Measurements from ENCODE around the gene STX17.

Gene STX17

GRCh38 chr9:99947395-99947794, 40.9 kb downstream of the STX17 start:
- Histone ChIP-seq H3K4me3 (ENCODE audit: low read depth in 1 of 2, low read length in 2 of 2) (no peak overlapping the region), H3K36me3 (ENCODE audit: control insufficient read depth in 1 of 2, insufficient read depth in 2 of 2, low read length in 2 of 2) (peaks cover 7 to 8% of the 10 kb centered on the region in 2 donors), H3K27ac (ENCODE audit: low read length) (no peak overlapping the region), H3K27me3 (ENCODE audit: low read depth, low read length) (no peaks in the 10 kb centered on the region), H3K4me1 (ENCODE audit: control insufficient read depth in 1 of 2, insufficient read depth in 2 of 2, low read length in 2 of 2) (no peaks in the 10 kb centered on the region), H3K9me3 (ENCODE audit: control insufficient read depth in 1 of 2, low read length in 2 of 2) (no peaks in the 10 kb centered on the region)

- Histone ChIP-seq H3K27me3 (ENCODE audit: low read depth, low read length) (no peaks in the 10 kb centered on the region), H3K36me3 (ENCODE audit: control insufficient read depth in 1 of 2, insufficient read depth in 2 of 2, low read length in 2 of 2) (peaks cover 7 to 8% of the 10 kb centered on the region in 2 donors), H3K4me1 (ENCODE audit: control insufficient read depth in 1 of 2, insufficient read depth in 2 of 2, low read length in 2 of 2) (no peaks in the 10 kb centered on the region), H3K9me3 (ENCODE audit: control insufficient read depth in 1 of 2, low read length in 2 of 2) (no peaks in the 10 kb centered on the region), H3K4me3 (ENCODE audit: low read depth in 1 of 2, low read length in 2 of 2) (no peak overlapping the region), H3K27ac (ENCODE audit: low read length) (no peak overlapping the region)
Observed at GRCh38 chr9:99948482-99948881, 42.0 kb downstream of the STX17 start.

GRCh38 chr9:99948896-99949295, 42.4 kb downstream of the STX17 start:
- Histone ChIP-seq H3K4me3 (ENCODE audit: low read depth in 1 of 2, low read length in 2 of 2) (no peak overlapping the region), H3K9me3 (ENCODE audit: control insufficient read depth in 1 of 2, low read length in 2 of 2) (no peaks in the 10 kb centered on the region), H3K27me3 (ENCODE audit: low read depth, low read length) (no peaks in the 10 kb centered on the region), H3K4me1 (ENCODE audit: control insufficient read depth in 1 of 2, insufficient read depth in 2 of 2, low read length in 2 of 2) (no peaks in the 10 kb centered on the region), H3K27ac (ENCODE audit: low read length) (no peak overlapping the region), H3K36me3 (ENCODE audit: control insufficient read depth in 1 of 2, insufficient read depth in 2 of 2, low read length in 2 of 2) (peaks cover 7 to 8% of the 10 kb centered on the region in 2 donors)

GRCh38 chr9:99953861-99954507, 47.5 kb downstream of the STX17 start:
- Histone ChIP-seq H3K4me1 (ENCODE audit: control insufficient read depth in 1 of 2, insufficient read depth in 2 of 2, low read length in 2 of 2) (peaks cover 0 to 3% of the 10 kb centered on the region in 2 donors), H3K4me3 (ENCODE audit: low read depth in 1 of 2, low read length in 2 of 2) (no peak overlapping the region), H3K9me3 (ENCODE audit: control insufficient read depth in 1 of 2, low read length in 2 of 2) (no peaks in the 10 kb centered on the region), H3K36me3 (ENCODE audit: control insufficient read depth in 1 of 2, insufficient read depth in 2 of 2, low read length in 2 of 2) (peaks cover 10 to 11% of the 10 kb centered on the region in 2 donors), H3K27me3 (ENCODE audit: low read depth, low read length) (no peaks in the 10 kb centered on the region), H3K27ac (ENCODE audit: low read length) (no peak overlapping the region)

GRCh38 chr9:99954819-99955218, 48.4 kb downstream of the STX17 start:
- Histone ChIP-seq H3K4me3 (ENCODE audit: low read depth in 1 of 2, low read length in 2 of 2) (no peak overlapping the region), H3K27me3 (ENCODE audit: low read depth, low read length) (no peaks in the 10 kb centered on the region), H3K4me1 (ENCODE audit: control insufficient read depth in 1 of 2, insufficient read depth in 2 of 2, low read length in 2 of 2) (peaks cover 0 to 3% of the 10 kb centered on the region in 2 donors), H3K9me3 (ENCODE audit: control insufficient read depth in 1 of 2, low read length in 2 of 2) (no peaks in the 10 kb centered on the region), H3K27ac (ENCODE audit: low read length) (no peak overlapping the region), H3K36me3 (ENCODE audit: control insufficient read depth in 1 of 2, insufficient read depth in 2 of 2, low read length in 2 of 2) (peaks cover 10 to 11% of the 10 kb centered on the region in 2 donors)

GRCh38 chr9:99955606-99956005, 49.2 kb downstream of the STX17 start:
- Histone ChIP-seq H3K36me3 (ENCODE audit: control insufficient read depth in 1 of 2, insufficient read depth in 2 of 2, low read length in 2 of 2) (peaks cover 10 to 12% of the 10 kb centered on the region in 2 donors), H3K4me1 (ENCODE audit: control insufficient read depth in 1 of 2, insufficient read depth in 2 of 2, low read length in 2 of 2) (peaks cover 0 to 3% of the 10 kb centered on the region in 2 donors), H3K27ac (ENCODE audit: low read length) (no peak overlapping the region), H3K27me3 (ENCODE audit: low read depth, low read length) (no peaks in the 10 kb centered on the region), H3K4me3 (ENCODE audit: low read depth in 1 of 2, low read length in 2 of 2) (no peak overlapping the region), H3K9me3 (ENCODE audit: control insufficient read depth in 1 of 2, low read length in 2 of 2) (no peaks in the 10 kb centered on the region)

GRCh38 chr9:99962680-99963261, 56.3 kb downstream of the STX17 start:
- H3K9me3 ChIP-seq (ENCODE audit: control insufficient read depth in 1 of 2, low read length in 2 of 2), result no peaks in the 10 kb centered on the region
- H3K27me3 ChIP-seq (ENCODE audit: low read depth, low read length), result no peaks in the 10 kb centered on the region
- H3K36me3 ChIP-seq (ENCODE audit: control insufficient read depth in 1 of 2, insufficient read depth in 2 of 2, low read length in 2 of 2), result peaks cover 8 to 17% of the 10 kb centered on the region in 2 donors
- H3K4me1 ChIP-seq (ENCODE audit: control insufficient read depth in 1 of 2, insufficient read depth in 2 of 2, low read length in 2 of 2), result no peaks in the 10 kb centered on the region
- H3K4me3 ChIP-seq (ENCODE audit: low read depth in 1 of 2, low read length in 2 of 2), result no peak overlapping the region
- H3K27ac ChIP-seq (ENCODE audit: low read length), result no peak overlapping the region

GRCh38 chr9:99964336-99964735, 57.9 kb downstream of the STX17 start:
- Histone ChIP-seq H3K27me3 (ENCODE audit: low read depth, low read length) (no peaks in the 10 kb centered on the region), H3K9me3 (ENCODE audit: control insufficient read depth in 1 of 2, low read length in 2 of 2) (no peaks in the 10 kb centered on the region), H3K27ac (ENCODE audit: low read length) (no peak overlapping the region), H3K4me1 (ENCODE audit: control insufficient read depth in 1 of 2, insufficient read depth in 2 of 2, low read length in 2 of 2) (no peaks in the 10 kb centered on the region), H3K36me3 (ENCODE audit: control insufficient read depth in 1 of 2, insufficient read depth in 2 of 2, low read length in 2 of 2) (peaks cover 20 to 26% of the 10 kb centered on the region in 2 donors), H3K4me3 (ENCODE audit: low read depth in 1 of 2, low read length in 2 of 2) (no peak overlapping the region)

- H3K9me3 ChIP-seq (ENCODE audit: control insufficient read depth in 1 of 2, low read length in 2 of 2), result no peaks in the 10 kb centered on the region
- no peaks in the 10 kb centered on the region for H3K4me1 ChIP-seq (ENCODE audit: control insufficient read depth in 1 of 2, insufficient read depth in 2 of 2, low read length in 2 of 2)
- H3K36me3 ChIP-seq (ENCODE audit: control insufficient read depth in 1 of 2, insufficient read depth in 2 of 2, low read length in 2 of 2), result peaks cover 27 to 31% of the 10 kb centered on the region in 2 donors
- no peaks in the 10 kb centered on the region for H3K27me3 ChIP-seq (ENCODE audit: low read depth, low read length)
- H3K4me3 ChIP-seq (ENCODE audit: low read depth in 1 of 2, low read length in 2 of 2), result no peak overlapping the region
- no peak overlapping the region for H3K27ac ChIP-seq (ENCODE audit: low read length)
Observed at GRCh38 chr9:99966001-99966400, 59.5 kb downstream of the STX17 start.

- Histone ChIP-seq H3K27ac (ENCODE audit: low read length) (no peak overlapping the region), H3K36me3 (ENCODE audit: control insufficient read depth in 1 of 2, insufficient read depth in 2 of 2, low read length in 2 of 2) (peaks cover 26 to 27% of the 10 kb centered on the region in 2 donors), H3K4me1 (ENCODE audit: control insufficient read depth in 1 of 2, insufficient read depth in 2 of 2, low read length in 2 of 2) (no peaks in the 10 kb centered on the region), H3K27me3 (ENCODE audit: low read depth, low read length) (no peaks in the 10 kb centered on the region), H3K4me3 (ENCODE audit: low read depth in 1 of 2, low read length in 2 of 2) (no peak overlapping the region), H3K9me3 (ENCODE audit: control insufficient read depth in 1 of 2, low read length in 2 of 2) (no peaks in the 10 kb centered on the region)
Observed at GRCh38 chr9:99966716-99967115, 60.3 kb downstream of the STX17 start.

GRCh38 chr9:99967457-99967856, 61.0 kb downstream of the STX17 start:
- Histone ChIP-seq H3K9me3 (ENCODE audit: control insufficient read depth in 1 of 2, low read length in 2 of 2) (no peaks in the 10 kb centered on the region), H3K27me3 (ENCODE audit: low read depth, low read length) (no peaks in the 10 kb centered on the region), H3K27ac (ENCODE audit: low read length) (no peak overlapping the region), H3K4me3 (ENCODE audit: low read depth in 1 of 2, low read length in 2 of 2) (no peak overlapping the region), H3K4me1 (ENCODE audit: control insufficient read depth in 1 of 2, insufficient read depth in 2 of 2, low read length in 2 of 2) (no peaks in the 10 kb centered on the region), H3K36me3 (ENCODE audit: control insufficient read depth in 1 of 2, insufficient read depth in 2 of 2, low read length in 2 of 2) (peaks cover 26 to 27% of the 10 kb centered on the region in 2 donors)

GRCh38 chr9:99970481-99970880, 64.0 kb downstream of the STX17 start:
- H3K4me1 ChIP-seq (ENCODE audit: control insufficient read depth in 1 of 2, insufficient read depth in 2 of 2, low read length in 2 of 2), result no peaks in the 10 kb centered on the region
- H3K27ac ChIP-seq (ENCODE audit: low read length), result no peak overlapping the region
- no peaks in the 10 kb centered on the region for H3K9me3 ChIP-seq (ENCODE audit: control insufficient read depth in 1 of 2, low read length in 2 of 2)
- H3K36me3 ChIP-seq (ENCODE audit: control insufficient read depth in 1 of 2, insufficient read depth in 2 of 2, low read length in 2 of 2), result peaks cover 26 to 27% of the 10 kb centered on the region in 2 donors
- no peaks in the 10 kb centered on the region for H3K27me3 ChIP-seq (ENCODE audit: low read depth, low read length)
- no peak overlapping the region for H3K4me3 ChIP-seq (ENCODE audit: low read depth in 1 of 2, low read length in 2 of 2)
